GM23338 (cell line): ENCODE measurements around the gene LSP1. TPM values are rescaled to one million over a fixed set of nuclear protein-coding genes. Genes with fewer than 3 reads are reported as not detected.

Experiments used
- ATAC-seq: fragments of 200-7000 bp; cut with Tn5 transposase; 3 replicates; pipeline ENCODE4 v1.9.1; 2020
- DNase-seq: peaks from one replicate; pipeline ENCODE4 v3.0.0-alpha.2; 2015; ENCODE audit warnings: low spot score
- H2AFZ ChIP-seq: fragments of 200-600 bp; sonication (generic); 2 replicates; pipeline ENCODE4 v1.8.0; 2016; ENCODE audit warnings: antibody characterized with exemption, mild to moderate bottlenecking, moderate library complexity
- H3F3A ChIP-seq: fragments of 200-600 bp; sonication (generic); replicated peaks from 2 replicates; pipeline ENCODE4 v1.8.0; 2017; ENCODE audit warnings: antibody characterized with exemption, mixed run types, low read depth
- H3K27ac ChIP-seq: fragments of 200-600 bp; sonication (generic); 2 replicates; pipeline ENCODE4 v1.6.1; 2016; ENCODE audit warnings: low read depth
- H3K27me3 ChIP-seq: fragments of 200-600 bp; sonication (generic); 2 replicates; pipeline ENCODE4 v1.8.0; 2016; ENCODE audit warnings: mild to moderate bottlenecking, mixed run types, moderate library complexity; ENCODE audit not compliant: insufficient read depth
- H3K36me3 ChIP-seq: fragments of 200-600 bp; sonication (generic); 2 replicates; pipeline ENCODE4 v1.8.0; 2016; ENCODE audit warnings: mild to moderate bottlenecking; ENCODE audit not compliant: insufficient read depth
- H3K4me1 ChIP-seq: fragments of 200-600 bp; sonication (generic); 2 replicates; pipeline ENCODE4 v1.8.0; 2016; ENCODE audit warnings: mild to moderate bottlenecking, moderate library complexity; ENCODE audit not compliant: insufficient read depth
- H3K4me2 ChIP-seq: fragments of 200-600 bp; sonication (generic); 2 replicates; pipeline ENCODE4 v1.7.1; 2017; ENCODE audit warnings: mixed run types
- H3K4me3 ChIP-seq: fragments of 200-600 bp; sonication (generic); 2 replicates; pipeline ENCODE4 v1.6.1; 2016; ENCODE audit warnings: mixed run types
- H3K79me2 ChIP-seq: fragments of 200-600 bp; sonication (generic); replicated peaks from 2 replicates; pipeline ENCODE4 v1.8.0; 2017; ENCODE audit warnings: mild to moderate bottlenecking; ENCODE audit not compliant: insufficient read depth
- H3K9me2 ChIP-seq: fragments of 200-600 bp; sonication (generic); 2 replicates; pipeline ENCODE4 v1.8.0; 2017; ENCODE audit not compliant: insufficient read depth
- H4K20me1 ChIP-seq: fragments of 200-600 bp; sonication (generic); replicated peaks from 2 replicates; pipeline ENCODE4 v1.8.0; 2017; ENCODE audit warnings: mild to moderate bottlenecking; ENCODE audit not compliant: insufficient read depth
- H3K27ac Mint-ChIP-seq: 2 replicates; pipeline ENCODE4 v1.8.0; 2020; ENCODE audit warnings: inconsistent platforms, mild to moderate bottlenecking, moderate library complexity, mixed read lengths
- H3K27me3 Mint-ChIP-seq: 3 replicates; pipeline ENCODE4 v1.8.0; 2022; ENCODE audit warnings: low read depth, mild to moderate bottlenecking, moderate library complexity, mixed read lengths, inconsistent platforms; ENCODE audit not compliant: insufficient read depth, poor library complexity
- H3K36me3 Mint-ChIP-seq: 3 replicates; pipeline ENCODE4 v1.8.0; 2021; ENCODE audit warnings: low read depth, mild to moderate bottlenecking, inconsistent platforms, moderate library complexity, mixed read lengths
- H3K4me1 Mint-ChIP-seq: 3 replicates; pipeline ENCODE4 v1.8.0; 2020; ENCODE audit warnings: mild to moderate bottlenecking, inconsistent platforms, mixed read lengths
- H3K4me3 Mint-ChIP-seq: 3 replicates; pipeline ENCODE4 v1.8.0; 2021; ENCODE audit warnings: moderate library complexity, mild to moderate bottlenecking, inconsistent platforms, mixed read lengths
- H3K9me3 Mint-ChIP-seq: 3 replicates; pipeline ENCODE4 v1.8.0; 2020; ENCODE audit warnings: moderate library complexity, mild to moderate bottlenecking, inconsistent platforms, mixed read lengths
- CREB1 ChIP-seq: fragments of 250-450 bp; sonication (Bioruptor Pico); IDR thresholded peaks from 2 replicates; pipeline ENCODE4 v1.5.0; 2020; ENCODE audit warnings: low read depth, mild to moderate bottlenecking, moderate library complexity
- EZH2 ChIP-seq: fragments of 200-600 bp; sonication (generic); IDR thresholded peaks from one replicate; pipeline ENCODE4 v1.8.0; 2017; ENCODE audit warnings: antibody characterized with exemption, mild to moderate bottlenecking, low read depth; ENCODE audit not compliant: unreplicated experiment
- EZH2phosphoT487 ChIP-seq: fragments of 200-600 bp; sonication (generic); IDR thresholded peaks from one replicate; pipeline ENCODE4 v1.8.1; 2018; ENCODE audit warnings: antibody characterized with exemption; ENCODE audit not compliant: unreplicated experiment
- JUNB ChIP-seq: IDR thresholded peaks from one replicate; pipeline ENCODE4 v1.6.1; 2016; ENCODE audit warnings: antibody characterized with exemption; ENCODE audit not compliant: unreplicated experiment
- NANOG ChIP-seq: IDR thresholded peaks from 2 replicates; pipeline ENCODE4 v1.6.1; 2016; ENCODE audit warnings: antibody characterized with exemption, borderline replicate concordance
- POLR2AphosphoS5 ChIP-seq: IDR thresholded peaks from 2 replicates; pipeline ENCODE4 v1.6.1; 2016; ENCODE audit warnings: antibody characterized with exemption, low read depth
- STAT1 ChIP-seq: IDR thresholded peaks from one replicate; pipeline ENCODE4 v1.6.1; 2016; ENCODE audit warnings: antibody characterized with exemption; ENCODE audit not compliant: unreplicated experiment
- ZNF114 ChIP-seq: fragments of 250-450 bp; sonication (Bioruptor Pico); IDR thresholded peaks from 2 replicates; pipeline ENCODE4 v1.5.0; 2020; ENCODE audit warnings: mild to moderate bottlenecking, moderate library complexity
- ZNF331 ChIP-seq: fragments of 250-450 bp; sonication (Bioruptor Pico); IDR thresholded peaks from 2 replicates; pipeline ENCODE4 v1.5.0; 2020; ENCODE audit warnings: low read depth, mild to moderate bottlenecking, moderate library complexity
- polyA plus RNA-seq: library from polyadenylated mRNA; unstranded; fragments of >200 nt; fragmentation: Nextera tagmentation; extraction: Ambion mirVana; gene quantifications from 2 replicates; pipeline ENCODE4 v1.2.1, GENCODE V29; 2016
- total RNA-seq: library from RNA; depleted of rRNA; stranded (reverse); fragments of >200 nt; shearing (Covaris generic); gene quantifications from 2 replicates; pipeline ENCODE4 v1.2.3, GENCODE V29; 2014
- TF ChIP-seq, protein P1 (sequence below): IDR thresholded peaks from 2 replicates; pipeline ENCODE4 v1.6.1; 2016; ENCODE audit warnings: antibody characterized with exemption
- TF ChIP-seq, protein P2 (sequence below), 2 experiments: fragments of 200-600 bp in 1 of 2; sonication (generic) in 1 of 2; conservative IDR thresholded peaks; 2 replicates each; pipeline versions ENCODE4 v1.5.1 to v1.6.1; 2016 to 2017; ENCODE audit warnings: antibody characterized with exemption in 2 of 2, low read depth in 2 of 2, mild to moderate bottlenecking in 2 of 2, moderate library complexity in 1 of 2
- TF ChIP-seq, protein P3 (sequence below): IDR thresholded peaks from one replicate; pipeline ENCODE4 v1.6.1; 2018; ENCODE audit warnings: antibody characterized with exemption; ENCODE audit not compliant: unreplicated experiment
- TF ChIP-seq, protein P4 (sequence below): fragments of 250-450 bp; sonication (Bioruptor Pico); IDR thresholded peaks from 2 replicates; pipeline ENCODE4 v1.5.0; 2020; ENCODE audit warnings: mild to moderate bottlenecking, moderate library complexity

LSP1 gene
- total and polyA plus RNA-seq, 2 experiments from 2014 or later: 0.84 TPM; not detected in 1

DNA sequence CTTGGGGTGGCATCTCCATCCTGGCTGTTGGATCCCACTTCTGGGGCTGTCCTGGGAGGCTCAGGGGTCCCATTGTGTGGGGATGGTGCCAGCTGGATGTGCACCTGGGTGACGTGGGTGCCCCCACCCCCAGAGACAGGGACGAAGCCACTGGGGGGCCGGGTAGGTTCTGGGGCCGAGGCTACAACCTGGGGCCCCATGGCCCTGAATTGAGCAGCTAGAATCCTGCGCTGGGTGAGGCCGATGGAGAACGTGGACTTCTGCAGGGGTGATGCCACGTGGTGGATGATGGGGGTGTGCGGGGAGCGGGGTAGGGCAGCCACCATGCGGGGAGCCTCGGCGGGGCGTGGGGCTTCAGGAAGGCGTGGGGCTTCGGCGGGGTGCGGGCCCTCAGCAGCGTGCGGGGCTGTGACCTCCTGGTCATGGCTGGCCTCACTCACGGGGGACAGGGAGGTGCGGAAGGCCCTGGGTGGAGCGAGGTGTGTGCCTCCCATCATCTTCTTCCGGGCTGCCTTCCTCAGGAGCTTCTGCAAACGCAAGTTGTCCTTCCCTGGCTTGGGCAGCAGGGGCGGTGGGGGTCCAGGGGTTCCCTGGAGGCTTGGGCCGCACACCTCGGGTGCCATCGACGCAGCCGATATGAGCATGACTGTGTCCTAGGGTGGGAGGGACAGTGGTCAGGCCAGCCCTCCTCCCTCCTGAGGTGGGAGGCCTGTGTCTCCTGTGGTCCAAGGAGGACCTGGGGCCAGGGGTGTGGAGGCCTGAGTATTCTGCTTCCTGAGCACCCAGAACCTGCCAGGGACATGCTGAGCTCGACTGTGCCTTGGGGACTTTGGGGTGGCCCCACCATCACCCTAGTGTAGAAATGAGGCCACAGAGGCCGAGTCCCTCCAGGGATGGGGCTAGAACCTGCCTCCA, 37.3 kb downstream of the LSP1 start:
- H3K27ac ChIP-seq: no peak overlapping the region

More for the DNA sequence above, 37.3 kb downstream of the LSP1 start:
- DNase-seq (no peak), ATAC-seq (no peak)
- no peaks in the 10 kb centered on the region for H3K4me1 ChIP-seq
- no peak overlapping the region for H3K4me3 Mint-ChIP-seq
- H3K9me2 ChIP-seq: no peaks in the 10 kb centered on the region
- no peaks in the 10 kb centered on the region for H3K4me1 Mint-ChIP-seq
- TF ChIP-seq, protein P1, sequence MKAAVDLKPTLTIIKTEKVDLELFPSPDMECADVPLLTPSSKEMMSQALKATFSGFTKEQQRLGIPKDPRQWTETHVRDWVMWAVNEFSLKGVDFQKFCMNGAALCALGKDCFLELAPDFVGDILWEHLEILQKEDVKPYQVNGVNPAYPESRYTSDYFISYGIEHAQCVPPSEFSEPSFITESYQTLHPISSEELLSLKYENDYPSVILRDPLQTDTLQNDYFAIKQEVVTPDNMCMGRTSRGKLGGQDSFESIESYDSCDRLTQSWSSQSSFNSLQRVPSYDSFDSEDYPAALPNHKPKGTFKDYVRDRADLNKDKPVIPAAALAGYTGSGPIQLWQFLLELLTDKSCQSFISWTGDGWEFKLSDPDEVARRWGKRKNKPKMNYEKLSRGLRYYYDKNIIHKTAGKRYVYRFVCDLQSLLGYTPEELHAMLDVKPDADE: no peak
- TF ChIP-seq JUNB (no peak), EZH2 (no peak), POLR2AphosphoS5 (no peak), NANOG (no peak), STAT1 (no peak), CREB1 (CRISPR knock-in tag) (no peak), ZNF114 (CRISPR knock-in tag) (no peak), EZH2phosphoT487 (no peak), ZNF331 (CRISPR knock-in tag) (no peak)
- TF ChIP-seq, protein P2, sequence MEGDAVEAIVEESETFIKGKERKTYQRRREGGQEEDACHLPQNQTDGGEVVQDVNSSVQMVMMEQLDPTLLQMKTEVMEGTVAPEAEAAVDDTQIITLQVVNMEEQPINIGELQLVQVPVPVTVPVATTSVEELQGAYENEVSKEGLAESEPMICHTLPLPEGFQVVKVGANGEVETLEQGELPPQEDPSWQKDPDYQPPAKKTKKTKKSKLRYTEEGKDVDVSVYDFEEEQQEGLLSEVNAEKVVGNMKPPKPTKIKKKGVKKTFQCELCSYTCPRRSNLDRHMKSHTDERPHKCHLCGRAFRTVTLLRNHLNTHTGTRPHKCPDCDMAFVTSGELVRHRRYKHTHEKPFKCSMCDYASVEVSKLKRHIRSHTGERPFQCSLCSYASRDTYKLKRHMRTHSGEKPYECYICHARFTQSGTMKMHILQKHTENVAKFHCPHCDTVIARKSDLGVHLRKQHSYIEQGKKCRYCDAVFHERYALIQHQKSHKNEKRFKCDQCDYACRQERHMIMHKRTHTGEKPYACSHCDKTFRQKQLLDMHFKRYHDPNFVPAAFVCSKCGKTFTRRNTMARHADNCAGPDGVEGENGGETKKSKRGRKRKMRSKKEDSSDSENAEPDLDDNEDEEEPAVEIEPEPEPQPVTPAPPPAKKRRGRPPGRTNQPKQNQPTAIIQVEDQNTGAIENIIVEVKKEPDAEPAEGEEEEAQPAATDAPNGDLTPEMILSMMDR (conservative IDR thresholded peaks at IDR 0.05; ENCODE audit: low read depth in 2 of 2): no peak
- TF ChIP-seq, protein P3, sequence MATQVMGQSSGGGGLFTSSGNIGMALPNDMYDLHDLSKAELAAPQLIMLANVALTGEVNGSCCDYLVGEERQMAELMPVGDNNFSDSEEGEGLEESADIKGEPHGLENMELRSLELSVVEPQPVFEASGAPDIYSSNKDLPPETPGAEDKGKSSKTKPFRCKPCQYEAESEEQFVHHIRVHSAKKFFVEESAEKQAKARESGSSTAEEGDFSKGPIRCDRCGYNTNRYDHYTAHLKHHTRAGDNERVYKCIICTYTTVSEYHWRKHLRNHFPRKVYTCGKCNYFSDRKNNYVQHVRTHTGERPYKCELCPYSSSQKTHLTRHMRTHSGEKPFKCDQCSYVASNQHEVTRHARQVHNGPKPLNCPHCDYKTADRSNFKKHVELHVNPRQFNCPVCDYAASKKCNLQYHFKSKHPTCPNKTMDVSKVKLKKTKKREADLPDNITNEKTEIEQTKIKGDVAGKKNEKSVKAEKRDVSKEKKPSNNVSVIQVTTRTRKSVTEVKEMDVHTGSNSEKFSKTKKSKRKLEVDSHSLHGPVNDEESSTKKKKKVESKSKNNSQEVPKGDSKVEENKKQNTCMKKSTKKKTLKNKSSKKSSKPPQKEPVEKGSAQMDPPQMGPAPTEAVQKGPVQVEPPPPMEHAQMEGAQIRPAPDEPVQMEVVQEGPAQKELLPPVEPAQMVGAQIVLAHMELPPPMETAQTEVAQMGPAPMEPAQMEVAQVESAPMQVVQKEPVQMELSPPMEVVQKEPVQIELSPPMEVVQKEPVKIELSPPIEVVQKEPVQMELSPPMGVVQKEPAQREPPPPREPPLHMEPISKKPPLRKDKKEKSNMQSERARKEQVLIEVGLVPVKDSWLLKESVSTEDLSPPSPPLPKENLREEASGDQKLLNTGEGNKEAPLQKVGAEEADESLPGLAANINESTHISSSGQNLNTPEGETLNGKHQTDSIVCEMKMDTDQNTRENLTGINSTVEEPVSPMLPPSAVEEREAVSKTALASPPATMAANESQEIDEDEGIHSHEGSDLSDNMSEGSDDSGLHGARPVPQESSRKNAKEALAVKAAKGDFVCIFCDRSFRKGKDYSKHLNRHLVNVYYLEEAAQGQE: no peak
- TF ChIP-seq, protein P4, sequence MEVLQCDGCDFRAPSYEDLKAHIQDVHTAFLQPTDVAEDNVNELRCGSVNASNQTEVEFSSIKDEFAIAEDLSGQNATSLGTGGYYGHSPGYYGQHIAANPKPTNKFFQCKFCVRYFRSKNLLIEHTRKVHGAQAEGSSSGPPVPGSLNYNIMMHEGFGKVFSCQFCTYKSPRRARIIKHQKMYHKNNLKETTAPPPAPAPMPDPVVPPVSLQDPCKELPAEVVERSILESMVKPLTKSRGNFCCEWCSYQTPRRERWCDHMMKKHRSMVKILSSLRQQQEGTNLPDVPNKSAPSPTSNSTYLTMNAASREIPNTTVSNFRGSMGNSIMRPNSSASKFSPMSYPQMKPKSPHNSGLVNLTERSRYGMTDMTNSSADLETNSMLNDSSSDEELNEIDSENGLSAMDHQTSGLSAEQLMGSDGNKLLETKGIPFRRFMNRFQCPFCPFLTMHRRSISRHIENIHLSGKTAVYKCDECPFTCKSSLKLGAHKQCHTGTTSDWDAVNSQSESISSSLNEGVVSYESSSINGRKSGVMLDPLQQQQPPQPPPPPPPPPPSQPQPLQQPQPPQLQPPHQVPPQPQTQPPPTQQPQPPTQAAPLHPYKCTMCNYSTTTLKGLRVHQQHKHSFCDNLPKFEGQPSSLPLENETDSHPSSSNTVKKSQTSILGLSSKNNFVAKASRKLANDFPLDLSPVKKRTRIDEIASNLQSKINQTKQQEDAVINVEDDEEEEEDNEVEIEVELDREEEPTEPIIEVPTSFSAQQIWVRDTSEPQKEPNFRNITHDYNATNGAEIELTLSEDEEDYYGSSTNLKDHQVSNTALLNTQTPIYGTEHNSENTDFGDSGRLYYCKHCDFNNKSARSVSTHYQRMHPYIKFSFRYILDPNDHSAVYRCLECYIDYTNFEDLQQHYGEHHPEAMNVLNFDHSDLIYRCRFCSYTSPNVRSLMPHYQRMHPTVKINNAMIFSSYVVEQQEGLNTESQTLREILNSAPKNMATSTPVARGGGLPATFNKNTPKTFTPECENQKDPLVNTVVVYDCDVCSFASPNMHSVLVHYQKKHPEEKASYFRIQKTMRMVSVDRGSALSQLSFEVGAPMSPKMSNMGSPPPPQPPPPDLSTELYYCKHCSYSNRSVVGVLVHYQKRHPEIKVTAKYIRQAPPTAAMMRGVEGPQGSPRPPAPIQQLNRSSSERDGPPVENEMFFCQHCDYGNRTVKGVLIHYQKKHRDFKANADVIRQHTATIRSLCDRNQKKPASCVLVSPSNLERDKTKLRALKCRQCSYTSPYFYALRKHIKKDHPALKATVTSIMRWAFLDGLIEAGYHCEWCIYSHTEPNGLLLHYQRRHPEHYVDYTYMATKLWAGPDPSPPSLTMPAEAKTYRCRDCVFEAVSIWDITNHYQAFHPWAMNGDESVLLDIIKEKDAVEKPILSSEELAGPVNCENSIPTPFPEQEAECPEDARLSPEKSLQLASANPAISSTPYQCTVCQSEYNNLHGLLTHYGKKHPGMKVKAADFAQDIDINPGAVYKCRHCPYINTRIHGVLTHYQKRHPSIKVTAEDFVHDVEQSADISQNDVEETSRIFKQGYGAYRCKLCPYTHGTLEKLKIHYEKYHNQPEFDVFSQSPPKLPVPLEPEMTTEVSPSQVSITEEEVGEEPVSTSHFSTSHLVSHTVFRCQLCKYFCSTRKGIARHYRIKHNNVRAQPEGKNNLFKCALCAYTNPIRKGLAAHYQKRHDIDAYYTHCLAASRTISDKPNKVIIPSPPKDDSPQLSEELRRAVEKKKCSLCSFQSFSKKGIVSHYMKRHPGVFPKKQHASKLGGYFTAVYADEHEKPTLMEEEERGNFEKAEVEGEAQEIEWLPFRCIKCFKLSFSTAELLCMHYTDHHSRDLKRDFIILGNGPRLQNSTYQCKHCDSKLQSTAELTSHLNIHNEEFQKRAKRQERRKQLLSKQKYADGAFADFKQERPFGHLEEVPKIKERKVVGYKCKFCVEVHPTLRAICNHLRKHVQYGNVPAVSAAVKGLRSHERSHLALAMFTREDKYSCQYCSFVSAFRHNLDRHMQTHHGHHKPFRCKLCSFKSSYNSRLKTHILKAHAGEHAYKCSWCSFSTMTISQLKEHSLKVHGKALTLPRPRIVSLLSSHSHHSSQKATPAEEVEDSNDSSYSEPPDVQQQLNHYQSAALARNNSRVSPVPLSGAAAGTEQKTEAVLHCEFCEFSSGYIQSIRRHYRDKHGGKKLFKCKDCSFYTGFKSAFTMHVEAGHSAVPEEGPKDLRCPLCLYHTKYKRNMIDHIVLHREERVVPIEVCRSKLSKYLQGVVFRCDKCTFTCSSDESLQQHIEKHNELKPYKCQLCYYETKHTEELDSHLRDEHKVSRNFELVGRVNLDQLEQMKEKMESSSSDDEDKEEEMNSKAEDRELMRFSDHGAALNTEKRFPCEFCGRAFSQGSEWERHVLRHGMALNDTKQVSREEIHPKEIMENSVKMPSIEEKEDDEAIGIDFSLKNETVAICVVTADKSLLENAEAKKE: no peak
- H4K20me1 ChIP-seq: no peaks in the 10 kb centered on the region
- no peaks in the 10 kb centered on the region for H3K9me3 Mint-ChIP-seq
- no peak overlapping the region for H2AFZ ChIP-seq
- no peak overlapping the region for H3K4me3 ChIP-seq
- no peak overlapping the region for H3K27ac Mint-ChIP-seq
- no peaks in the 10 kb centered on the region for H3K79me2 ChIP-seq
- H3K36me3 ChIP-seq: no peaks in the 10 kb centered on the region
- no peaks in the 10 kb centered on the region for H3K27me3 ChIP-seq
- H3K4me2 ChIP-seq: no peak overlapping the region
- H3K36me3 Mint-ChIP-seq: no peaks in the 10 kb centered on the region
- H3F3A ChIP-seq: no peaks in the 10 kb centered on the region
- peaks cover 10% of the 10 kb centered on the region for H3K27me3 Mint-ChIP-seq
